SKM-1 treated with dmso at 0.1 percent for 144 hours (cell line): ENCODE measurements around the gene CAPN8.
A peak's percentile ranks its signal among the peaks of the same experiment; 100 is the strongest.

Experiments
- DNase-seq: peaks from one replicate; lab custom pipeline; 2025; ENCODE audit not compliant: unreplicated experiment; lab: John Stamatoyannopoulos, UW

Gene CAPN8

GRCh38 chr1:223702735-223703667 is 37.5 kb upstream of the CAPN8 start:
- no peak for DNase-seq

DNA sequence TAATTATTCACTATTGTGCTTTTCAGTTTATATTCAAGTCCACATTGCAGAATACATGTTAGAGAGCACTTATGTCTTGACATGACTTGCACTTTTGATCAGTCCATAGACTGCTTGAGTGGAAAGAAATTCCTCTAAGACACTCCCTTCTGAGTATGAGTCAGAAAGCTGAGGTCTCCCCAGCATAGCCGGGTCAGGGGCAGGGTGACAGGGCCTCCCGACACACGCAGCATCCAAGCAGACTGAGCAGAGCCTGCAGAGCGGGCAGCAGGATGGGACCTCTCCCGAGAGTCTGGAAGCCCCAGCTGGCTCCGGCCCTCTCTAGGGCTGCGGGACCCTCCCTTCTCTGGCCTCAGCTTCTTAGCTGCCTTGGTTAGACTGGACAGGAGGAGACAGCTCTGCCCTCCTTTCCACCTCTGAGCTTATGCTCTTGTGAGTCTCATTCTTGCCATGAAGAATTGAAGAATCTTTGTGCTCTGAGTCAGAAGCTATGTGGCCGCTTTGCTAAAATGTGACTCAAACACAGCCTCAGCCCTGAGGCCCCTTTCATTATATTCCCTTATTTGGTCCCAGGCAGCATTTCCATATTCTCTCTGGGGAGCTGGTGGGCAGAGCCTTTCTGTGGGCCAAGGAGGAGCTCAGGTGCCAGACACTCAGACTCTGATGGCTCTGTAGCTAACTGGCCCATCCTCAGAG is 35.6 kb upstream of the CAPN8 start:
- no peak for DNase-seq

- DNase-seq: no peak
Observed at GRCh38 chr1:223700388-223700918, 35.0 kb upstream of the CAPN8 start.

DNA sequence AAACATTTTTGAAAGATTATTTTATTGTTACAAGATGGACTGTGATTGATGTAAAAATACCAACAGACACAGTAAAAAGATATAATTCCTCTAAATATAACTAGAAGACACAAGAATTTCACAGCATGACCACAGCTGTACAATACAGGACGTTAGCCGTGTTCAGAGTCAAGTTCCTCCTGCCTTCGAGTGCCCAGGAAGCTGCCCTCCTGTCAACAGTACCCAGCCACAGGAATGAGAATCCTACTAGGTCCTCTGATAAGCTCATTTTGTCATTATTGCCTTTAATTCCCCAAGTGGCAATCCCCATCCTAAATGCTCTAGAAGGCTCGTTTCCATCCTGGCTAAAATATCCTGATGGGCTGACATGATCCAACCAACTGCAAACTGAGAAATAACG is 30.4 kb upstream of the CAPN8 start:
- no peak for DNase-seq

DNA sequence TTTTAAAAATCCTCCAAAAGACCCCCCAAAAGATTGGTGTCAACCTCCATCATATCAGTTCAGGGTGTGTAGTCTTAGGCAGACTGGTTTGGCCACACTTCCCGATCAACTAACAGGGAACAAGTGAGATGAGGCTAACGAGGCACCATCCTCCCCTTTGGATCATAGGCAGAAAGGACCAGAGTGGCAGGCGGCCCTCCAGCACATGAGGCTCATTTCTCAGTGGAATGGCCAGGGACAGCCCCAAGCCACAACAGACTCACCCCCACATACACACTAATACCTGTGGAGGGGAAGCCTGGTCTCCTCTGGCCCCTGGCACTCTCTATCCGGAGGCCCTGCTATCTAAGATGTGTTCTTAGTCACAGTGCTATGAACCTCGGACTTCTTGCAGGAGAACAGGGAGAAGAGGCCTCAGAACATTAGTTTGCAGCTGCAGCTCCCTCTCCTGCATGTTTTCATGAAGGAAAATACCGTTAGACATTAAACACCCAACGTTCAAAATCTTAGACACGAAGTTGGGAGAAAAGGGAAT is 29.6 kb upstream of the CAPN8 start:
- DNase-seq: no peak

DNA sequence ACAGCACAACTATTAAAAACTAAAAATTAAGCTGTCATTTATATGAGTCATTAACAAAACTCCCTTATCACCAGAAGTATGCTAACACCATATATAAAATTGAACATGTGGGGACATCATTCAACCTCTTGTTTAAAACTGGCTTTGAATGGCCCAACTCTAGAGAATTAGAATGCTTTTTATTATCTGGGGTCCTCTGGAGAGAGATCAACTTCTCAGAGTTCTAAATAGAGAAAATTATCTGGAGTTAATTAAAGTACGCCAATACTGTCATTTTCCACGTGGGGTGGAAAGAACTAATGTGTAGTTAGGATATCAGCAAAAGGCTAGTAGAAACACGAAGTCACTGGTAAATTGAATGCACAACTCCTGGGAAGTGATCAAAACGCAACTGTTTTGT is 25.6 kb upstream of the CAPN8 start:
- DNase-seq: no peak

DNA sequence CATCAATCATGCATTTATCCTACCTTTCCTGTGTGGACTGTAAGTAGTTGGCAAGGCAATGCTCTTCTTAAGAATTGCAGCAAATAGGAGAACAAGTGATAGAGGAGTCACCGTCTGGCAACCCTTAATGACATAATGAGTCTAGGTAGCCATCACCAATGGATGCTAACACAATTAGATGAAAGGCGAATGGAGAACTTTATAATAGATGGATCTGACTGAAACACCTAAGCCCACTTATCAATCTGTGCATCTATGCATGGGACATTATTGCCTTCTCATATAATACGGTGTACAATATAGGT is 18.9 kb upstream of the CAPN8 start:
- DNase-seq: no peak

- DNase-seq: no peak
Observed at GRCh38 chr1:223683586-223684487, 18.3 kb upstream of the CAPN8 start.

GRCh38 chr1:223682502-223682901 is 17.0 kb upstream of the CAPN8 start:
- DNase-seq: no peak

GRCh38 chr1:223680188-223680587 is 14.7 kb upstream of the CAPN8 start:
- DNase-seq: no peak

- DNase-seq: peak; percentile 79
Observed at GRCh38 chr1:223678841-223679240, 13.3 kb upstream of the CAPN8 start.

GRCh38 chr1:223674119-223674890 is 8.8 kb upstream of the CAPN8 start:
- DNase-seq: no peak

GRCh38 chr1:223670458-223671159 is 5.1 kb upstream of the CAPN8 start:
- DNase-seq: peak; percentile 53

DNA sequence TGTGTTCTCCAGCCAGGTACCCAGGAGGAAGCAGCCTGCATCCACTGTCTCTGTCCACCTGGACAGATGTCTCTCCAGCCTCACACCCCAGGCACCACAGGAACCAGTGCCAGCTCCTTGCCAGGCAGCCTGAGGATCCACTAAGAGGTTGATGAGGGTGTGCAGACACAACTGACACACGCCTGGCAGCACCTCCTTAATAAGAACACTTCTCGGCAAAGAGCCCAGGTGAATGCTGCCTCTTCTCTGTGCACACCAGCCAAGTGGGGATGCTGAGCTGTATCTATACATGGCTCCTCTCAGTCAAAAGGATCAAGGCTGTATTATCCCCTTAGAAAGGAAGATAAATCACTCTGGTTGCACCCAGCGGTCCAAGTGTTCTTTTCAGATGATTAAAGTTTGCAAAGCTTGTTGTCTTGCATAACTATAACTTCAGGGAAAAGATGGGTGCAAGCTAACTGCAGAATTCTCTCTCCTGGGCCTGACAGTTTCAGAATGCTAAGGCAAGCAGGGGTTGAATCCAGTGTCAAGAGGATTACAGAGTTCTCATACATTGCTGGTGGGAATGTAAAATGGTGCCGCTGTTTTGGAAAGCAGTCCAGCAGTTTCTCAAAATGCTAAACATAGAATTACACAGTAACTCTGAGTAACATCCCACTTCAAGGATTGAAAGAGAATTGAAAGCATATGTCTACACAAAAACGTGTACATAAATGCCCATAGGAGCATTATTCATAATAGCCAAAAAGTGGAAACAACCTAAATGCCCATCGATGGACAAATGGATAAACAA is 3.7 kb upstream of the CAPN8 start:
- no peak for DNase-seq

DNA sequence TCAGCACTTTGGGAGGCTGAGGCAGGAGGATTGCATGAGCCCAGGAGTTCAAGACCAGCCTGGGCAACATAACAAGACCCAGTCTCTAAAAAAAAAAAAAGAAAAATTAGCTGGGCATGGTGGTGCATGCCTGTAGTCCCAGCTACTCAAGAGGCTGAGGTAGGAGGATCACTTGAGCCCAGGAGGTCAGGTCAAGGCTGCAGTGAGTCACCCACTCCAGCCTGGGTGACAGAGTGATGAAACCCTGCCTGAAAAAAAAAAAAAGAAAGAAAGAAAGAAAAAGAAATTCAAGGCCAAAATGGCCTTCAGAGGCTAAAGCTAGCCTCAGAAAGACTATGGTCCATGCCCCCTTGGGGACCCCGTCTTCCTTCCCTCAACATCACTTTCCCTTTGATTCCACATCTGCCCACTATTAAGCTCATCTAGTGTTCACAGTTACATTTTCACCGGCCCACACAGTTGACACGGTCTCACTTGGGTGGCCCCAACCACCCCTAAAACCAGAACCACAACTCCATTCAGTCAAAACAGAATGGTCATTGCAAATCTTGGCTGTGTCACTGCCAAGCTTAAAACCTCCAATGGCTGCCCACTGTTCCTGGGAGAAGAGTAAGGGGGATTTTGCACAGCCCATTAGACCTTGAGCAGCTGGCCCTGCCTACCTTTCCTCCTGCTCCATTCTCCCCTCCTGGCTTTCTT is 2.1 kb upstream of the CAPN8 start:
- DNase-seq: no peak

- no peak for DNase-seq
Observed at GRCh38 chr1:223664106-223664505, 1.4 kb downstream of the CAPN8 start.

GRCh38 chr1:223662943-223663342 is 2.6 kb downstream of the CAPN8 start:
- DNase-seq: peak; percentile 85

GRCh38 chr1:223659711-223660110 is 5.8 kb downstream of the CAPN8 start:
- DNase-seq: no peak
